Uterus (tissue), 4 donors: ENCODE results near the gene MGRN1. TPM values are rescaled to one million over a fixed set of nuclear protein-coding genes. Genes with fewer than 3 reads are reported as not detected.

Experiments
- DNase-seq, 2 donors: peaks; one replicate each; pipeline ENCODE4 v3.0.0-alpha.2; 2019 to 2020
- H3K27ac ChIP-seq, 2 donors: fragments of 200-600 bp; sonication (generic); 1 replicate in 1 of 2; 2 replicates in 1 of 2; pipeline ENCODE4 v1.5.1; 2016 to 2018
- H3K27me3 ChIP-seq, 2 donors: fragments of 200-600 bp; sonication (generic); one replicate each; pipeline ENCODE4 v1.5.1; 2018 to 2019; ENCODE audit warnings: control low read depth in 1 of 2
- H3K36me3 ChIP-seq, 2 donors: fragments of 200-600 bp; sonication (generic); one replicate each; pipeline ENCODE4 v1.5.1; 2019; ENCODE audit warnings: control low read depth in 1 of 2
- H3K4me1 ChIP-seq, 2 donors: fragments of 200-600 bp; sonication (generic); one replicate each; pipeline ENCODE4 v1.5.1; 2018 to 2019; ENCODE audit warnings: control low read depth in 1 of 2
- H3K4me3 ChIP-seq, 2 donors: fragments of 200-600 bp; sonication (generic); 1 replicate in 1 of 2; 2 replicates in 1 of 2; pipeline ENCODE4 v1.5.1; 2018 to 2019; ENCODE audit warnings: mild to moderate bottlenecking in 1 of 2
- H3K9me3 ChIP-seq, 2 donors: fragments of 200-600 bp; sonication (generic); one replicate each; pipeline ENCODE4 v1.5.1; 2019; ENCODE audit warnings: control low read depth in 1 of 2
- POLR2A ChIP-seq, 2 donors: fragments of 450-650 bp; IDR thresholded peaks; one replicate each; pipeline ENCODE4 v1.6.1; 2016; ENCODE audit warnings: antibody characterized with exemption in 2 of 2, mild to moderate bottlenecking in 1 of 2, moderate library complexity in 1 of 2
- intact Hi-C: fragments of 100-400 bp; cut with DNase I; formaldehyde crosslinking; loops from one replicate; pipeline ENCODE4 v1.15.1; 2023; ENCODE audit warnings: low total_unique reads
- total RNA-seq, 4 donors: library from RNA; depleted of rRNA in 3 of 4; stranded (reverse); fragments of >200 nt in 3 of 4; gene quantifications; one replicate each; pipeline versions ENCODE4 v1.1.0 to v1.2.4, GENCODE V29; 2014 to 2023
- TF ChIP-seq, protein P1 (sequence below), 4 experiments: fragments of 200-600 bp in 2 of 4; fragments of 450-650 bp in 2 of 4; sonication (generic) in 2 of 4; IDR thresholded peaks; one replicate each; pipeline ENCODE4 v1.5.1; 2016 to 2019; ENCODE audit warnings: antibody characterized with exemption in 4 of 4, mild to moderate bottlenecking in 2 of 4, moderate library complexity in 1 of 4
- donor health status: DM: yes; HTN: yes; CAD: no.

MGRN1 gene
- total RNA-seq, 4 donors from 2014 or later, result 19.0 to 107 (median 68.6) TPM

DNA sequence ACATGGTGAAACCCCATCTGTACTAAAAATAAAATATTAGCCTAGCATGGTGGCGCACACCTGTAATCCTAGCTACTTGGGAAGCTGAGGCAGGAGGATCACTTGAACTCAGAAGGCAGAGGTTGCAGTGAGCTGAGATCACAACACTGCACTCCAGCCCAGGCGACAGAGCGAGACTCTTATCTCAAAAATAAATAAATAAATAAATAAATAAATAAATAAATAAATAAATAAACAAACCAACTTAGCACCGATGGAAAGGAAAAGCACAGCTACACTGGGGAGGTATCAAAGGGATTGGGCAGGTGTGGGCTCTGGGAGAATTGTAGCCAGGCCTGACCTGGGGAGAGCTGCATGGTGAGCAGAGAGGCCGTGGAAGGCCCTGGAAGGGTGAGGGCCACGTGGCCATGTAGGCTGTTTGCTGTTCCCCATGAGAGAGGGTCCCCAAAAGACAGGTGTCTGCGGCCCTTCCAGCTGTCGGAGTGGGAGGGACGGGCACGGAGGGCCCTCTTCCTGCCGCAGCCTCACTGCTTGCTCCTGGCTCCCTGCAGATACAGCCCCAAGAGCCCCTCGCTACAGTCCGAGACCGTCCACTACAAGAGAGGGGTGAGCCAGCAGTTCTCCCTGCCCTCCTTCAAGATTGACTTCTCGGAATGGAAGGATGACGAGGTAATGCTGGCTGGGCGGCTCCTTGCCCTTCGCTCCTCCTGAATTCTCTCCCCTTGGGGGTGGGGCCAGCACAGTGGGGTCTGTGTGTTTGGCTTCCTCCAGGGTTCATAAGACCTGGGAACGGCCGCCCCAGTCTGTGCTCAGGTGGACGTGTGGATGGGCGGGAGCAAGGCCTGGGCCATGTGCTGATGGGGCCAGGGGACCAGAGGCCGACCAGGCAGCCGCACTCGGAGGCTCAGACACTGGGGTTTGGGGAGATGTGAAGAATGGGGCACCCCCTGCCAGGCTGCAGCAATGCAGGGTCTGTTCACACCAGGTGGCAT is 32.4 kb downstream of the MGRN1 start:
- no peak overlapping the region for H3K4me3 ChIP-seq
- no peaks in the 10 kb centered on the region for H3K27me3 ChIP-seq
- no peak overlapping the region for H3K27ac ChIP-seq
- peaks cover 0 to 12% of the 10 kb centered on the region in 2 donors for H3K4me1 ChIP-seq
- no peaks in the 10 kb centered on the region for H3K9me3 ChIP-seq
- DNase-seq, result no peak
- TF ChIP-seq, protein P1, sequence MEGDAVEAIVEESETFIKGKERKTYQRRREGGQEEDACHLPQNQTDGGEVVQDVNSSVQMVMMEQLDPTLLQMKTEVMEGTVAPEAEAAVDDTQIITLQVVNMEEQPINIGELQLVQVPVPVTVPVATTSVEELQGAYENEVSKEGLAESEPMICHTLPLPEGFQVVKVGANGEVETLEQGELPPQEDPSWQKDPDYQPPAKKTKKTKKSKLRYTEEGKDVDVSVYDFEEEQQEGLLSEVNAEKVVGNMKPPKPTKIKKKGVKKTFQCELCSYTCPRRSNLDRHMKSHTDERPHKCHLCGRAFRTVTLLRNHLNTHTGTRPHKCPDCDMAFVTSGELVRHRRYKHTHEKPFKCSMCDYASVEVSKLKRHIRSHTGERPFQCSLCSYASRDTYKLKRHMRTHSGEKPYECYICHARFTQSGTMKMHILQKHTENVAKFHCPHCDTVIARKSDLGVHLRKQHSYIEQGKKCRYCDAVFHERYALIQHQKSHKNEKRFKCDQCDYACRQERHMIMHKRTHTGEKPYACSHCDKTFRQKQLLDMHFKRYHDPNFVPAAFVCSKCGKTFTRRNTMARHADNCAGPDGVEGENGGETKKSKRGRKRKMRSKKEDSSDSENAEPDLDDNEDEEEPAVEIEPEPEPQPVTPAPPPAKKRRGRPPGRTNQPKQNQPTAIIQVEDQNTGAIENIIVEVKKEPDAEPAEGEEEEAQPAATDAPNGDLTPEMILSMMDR (IDR thresholded peaks at IDR 0.05), result no peak
- TF ChIP-seq POLR2A (IDR thresholded peaks at IDR 0.05), result no peak
- no peaks in the 10 kb centered on the region for H3K36me3 ChIP-seq
- intact Hi-C loops, result no loop called here

DNA sequence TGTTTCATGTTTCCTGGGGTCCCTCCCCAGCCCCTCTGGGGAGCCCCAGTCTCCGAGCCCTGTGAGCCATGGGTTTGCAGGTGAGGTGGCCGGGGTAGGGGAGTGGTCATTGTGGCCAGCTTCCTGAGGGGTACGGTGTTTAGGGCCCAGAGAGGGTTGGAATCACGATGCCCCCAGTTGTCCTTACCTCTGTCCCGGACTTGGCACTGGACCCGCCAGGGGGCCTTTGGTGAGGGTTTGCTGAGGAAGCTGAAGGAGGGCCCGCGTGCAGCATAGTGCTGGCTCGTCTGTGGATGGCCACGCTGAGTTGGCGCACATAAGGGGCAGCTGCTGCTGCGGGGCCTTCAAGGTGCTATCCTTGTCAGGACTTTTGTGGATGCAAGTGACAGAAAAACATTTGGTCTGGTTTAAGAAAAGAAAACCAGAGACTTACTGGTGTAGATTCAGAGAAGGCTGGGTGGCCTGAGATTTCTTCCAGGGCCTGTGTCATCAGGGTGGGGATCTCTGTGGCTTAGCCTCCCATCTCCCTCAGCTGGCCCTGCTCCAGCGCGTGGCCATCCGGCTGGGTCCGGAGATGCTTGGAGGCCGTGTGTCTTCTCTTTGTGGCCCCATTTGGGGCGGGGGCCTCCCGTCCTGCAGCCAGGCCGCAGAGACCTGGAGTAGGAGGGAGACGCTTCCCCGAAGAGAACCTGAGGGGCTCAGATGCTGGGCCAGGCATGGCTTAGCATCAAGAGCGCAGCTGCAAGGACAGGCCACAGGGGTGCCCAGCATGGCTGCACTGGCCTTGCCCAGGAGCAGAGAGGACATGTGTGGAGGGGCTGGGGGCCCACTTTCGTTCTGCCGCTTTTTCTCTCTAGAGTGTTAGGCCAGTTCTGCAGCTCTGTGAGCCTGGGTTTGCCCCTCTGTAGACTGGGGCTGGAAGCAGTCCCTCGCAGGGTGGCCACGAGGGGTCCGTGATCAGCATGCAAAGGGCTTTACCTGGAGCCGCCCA is 35.0 kb downstream of the MGRN1 start:
- Histone ChIP-seq H3K4me1 (peaks cover 0 to 12% of the 10 kb centered on the region in 2 donors), H3K36me3 (no peaks in the 10 kb centered on the region), H3K27ac (peak overlapping the region; percentile 13 to 59), H3K27me3 (no peaks in the 10 kb centered on the region), H3K4me3 (no peak overlapping the region), H3K9me3 (no peaks in the 10 kb centered on the region)
- DNase-seq, result no peak
- intact Hi-C loops, result no loop called here
- TF ChIP-seq POLR2A (IDR thresholded peaks at IDR 0.05), result no peak

DNA sequence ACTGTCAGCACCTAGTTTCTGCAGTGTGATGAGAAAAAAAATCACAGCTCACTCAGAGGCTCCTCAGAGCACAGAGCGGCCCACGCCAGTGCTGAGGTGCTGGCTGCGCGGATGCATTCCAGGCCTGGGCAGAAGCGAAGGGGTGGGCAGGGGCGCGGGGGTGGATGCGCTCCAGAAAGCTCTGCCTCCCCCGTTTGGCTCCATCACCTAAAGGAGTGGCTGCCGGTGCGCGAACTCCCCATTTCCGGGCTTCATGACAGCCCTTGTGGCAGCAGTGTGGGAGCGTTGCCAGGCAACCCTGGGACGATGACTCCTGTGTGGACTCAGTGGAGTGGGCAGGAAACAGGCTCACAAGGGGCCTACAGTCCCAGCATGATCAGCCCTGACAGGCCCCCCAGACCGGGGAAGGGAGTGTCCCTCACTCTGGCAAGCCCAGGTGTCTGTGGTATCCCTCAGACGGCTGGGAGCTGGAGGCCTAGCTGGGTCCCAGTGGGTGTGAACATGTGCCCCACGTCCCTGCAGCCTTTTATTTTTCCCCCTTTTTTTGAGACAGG is 35.9 kb downstream of the MGRN1 start:
- intact Hi-C loops, result no loop called here

DNA sequence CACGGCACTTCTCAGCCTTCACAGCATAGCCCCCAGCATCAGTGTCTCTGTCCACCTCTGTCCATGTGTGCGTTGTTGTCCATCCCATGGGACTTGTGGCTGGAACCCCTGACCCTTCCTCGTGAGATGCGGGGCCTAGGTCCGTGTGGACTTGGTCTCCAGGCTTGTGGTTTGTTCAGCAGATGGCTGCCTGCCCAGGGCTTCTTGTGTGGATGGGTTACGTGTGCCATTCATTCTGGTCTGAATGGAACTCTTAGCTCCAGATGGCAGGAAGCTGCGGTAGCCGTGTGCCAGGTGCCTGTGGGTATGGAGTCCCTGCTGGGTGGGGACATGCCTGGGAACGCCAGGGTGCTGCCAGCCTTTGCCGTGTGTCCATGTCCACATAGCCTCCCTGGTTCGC is 37.0 kb downstream of the MGRN1 start:
- DNase-seq, result no peak
- Histone ChIP-seq H3K27ac (no peak overlapping the region), H3K9me3 (no peaks in the 10 kb centered on the region), H3K27me3 (no peaks in the 10 kb centered on the region), H3K4me1 (peaks cover 0 to 12% of the 10 kb centered on the region in 2 donors), H3K36me3 (no peaks in the 10 kb centered on the region), H3K4me3 (no peak overlapping the region)
- intact Hi-C loops, result no loop called here
- TF ChIP-seq, protein P1 (IDR thresholded peaks at IDR 0.05), result no peak
- no peak for TF ChIP-seq POLR2A (IDR thresholded peaks at IDR 0.05)

More for the DNA sequence above, 35.9 kb downstream of the MGRN1 start:
- no peaks in the 10 kb centered on the region for H3K27me3 ChIP-seq
- peak overlapping the region; percentile 22 to 59 for H3K27ac ChIP-seq
- H3K9me3 ChIP-seq, result no peaks in the 10 kb centered on the region
- DNase-seq, result peak; percentile 71 to 78
- H3K4me1 ChIP-seq, result peaks cover 0 to 12% of the 10 kb centered on the region in 2 donors
- no peaks in the 10 kb centered on the region for H3K36me3 ChIP-seq
- TF ChIP-seq, protein P1 (IDR thresholded peaks at IDR 0.05), result no peak
- TF ChIP-seq POLR2A (IDR thresholded peaks at IDR 0.05), result no peak
- no peak overlapping the region for H3K4me3 ChIP-seq

DNA sequence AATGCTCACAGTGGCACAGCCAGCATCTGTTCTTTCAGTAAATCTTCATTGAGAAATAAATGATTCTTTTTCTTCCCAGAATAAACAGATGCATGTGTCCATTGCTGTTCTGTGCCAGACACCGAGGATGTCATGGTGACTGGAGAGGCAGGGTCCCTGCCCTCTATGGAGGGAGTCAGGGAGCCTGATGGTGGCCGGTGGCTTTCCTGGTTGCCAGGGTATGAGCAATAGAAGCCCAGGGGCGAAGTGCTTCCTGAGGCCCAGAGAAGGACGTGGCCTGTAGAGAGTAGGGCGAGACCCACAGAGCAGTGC is 38.8 kb downstream of the MGRN1 start:
- Histone ChIP-seq H3K27me3 (no peaks in the 10 kb centered on the region), H3K9me3 (no peaks in the 10 kb centered on the region), H3K27ac (no peak overlapping the region), H3K36me3 (no peaks in the 10 kb centered on the region), H3K4me1 (peaks cover 0 to 12% of the 10 kb centered on the region in 2 donors), H3K4me3 (no peak overlapping the region)
- intact Hi-C loops, result no loop called here
- no peak for TF ChIP-seq POLR2A (IDR thresholded peaks at IDR 0.05)
- TF ChIP-seq, protein P1 (IDR thresholded peaks at IDR 0.05), result no peak
- no peak for DNase-seq
